ENCODE results near the gene POTEH.
"Not testable (repeated sequence)": the region's sequence is repeated elsewhere in the genome, so short reads cannot be mapped to it uniquely, and the experiment has no call there.

POTEH gene

GRCh38 chr22:15729209-15729917 is 39.5 kb downstream of the POTEH start:
- in situ Hi-C loops (cut with HindIII; ENCODE audit: low pct_ligation_motif_present, low pct_unique_long_range_greater_than_20kb, low sequenced_read_pairs); DNase-seq: not testable (repeated sequence)

GRCh38 chr22:15731023-15731422 is 41.2 kb downstream of the POTEH start:
- in situ Hi-C loops (cut with HindIII; ENCODE audit: low pct_ligation_motif_present, low pct_unique_long_range_greater_than_20kb, low sequenced_read_pairs); DNase-seq: not testable (repeated sequence)

GRCh38 chr22:15734411-15734810 is 44.6 kb downstream of the POTEH start:
- in situ Hi-C loops (cut with HindIII; ENCODE audit: low pct_ligation_motif_present, low pct_unique_long_range_greater_than_20kb, low sequenced_read_pairs): not testable (repeated sequence)

GRCh38 chr22:15738157-15738908 is 48.5 kb downstream of the POTEH start:
- DNase-seq; in situ Hi-C loops (cut with HindIII; ENCODE audit: low pct_ligation_motif_present, low pct_unique_long_range_greater_than_20kb, low sequenced_read_pairs): not testable (repeated sequence)

More at GRCh38 chr22:15734411-15734810, 44.6 kb downstream of the POTEH start:
- not testable (repeated sequence) for DNase-seq

- in situ Hi-C loops (cut with HindIII; ENCODE audit: low pct_ligation_motif_present, low pct_unique_long_range_greater_than_20kb, low sequenced_read_pairs): not testable (repeated sequence)
Observed at GRCh38 chr22:15738909-15739391, 49.1 kb downstream of the POTEH start.

GRCh38 chr22:15747636-15748323 is 58.0 kb downstream of the POTEH start:
- in situ Hi-C loops (cut with HindIII; ENCODE audit: low pct_ligation_motif_present, low pct_unique_long_range_greater_than_20kb, low sequenced_read_pairs); DNase-seq: not testable (repeated sequence)

More at GRCh38 chr22:15738909-15739391, 49.1 kb downstream of the POTEH start:
- not testable (repeated sequence) for DNase-seq

- DNase-seq; in situ Hi-C loops (cut with HindIII; ENCODE audit: low pct_ligation_motif_present, low pct_unique_long_range_greater_than_20kb, low sequenced_read_pairs): not testable (repeated sequence)
Observed at GRCh38 chr22:15749181-15749970, 59.5 kb downstream of the POTEH start.

DNA sequence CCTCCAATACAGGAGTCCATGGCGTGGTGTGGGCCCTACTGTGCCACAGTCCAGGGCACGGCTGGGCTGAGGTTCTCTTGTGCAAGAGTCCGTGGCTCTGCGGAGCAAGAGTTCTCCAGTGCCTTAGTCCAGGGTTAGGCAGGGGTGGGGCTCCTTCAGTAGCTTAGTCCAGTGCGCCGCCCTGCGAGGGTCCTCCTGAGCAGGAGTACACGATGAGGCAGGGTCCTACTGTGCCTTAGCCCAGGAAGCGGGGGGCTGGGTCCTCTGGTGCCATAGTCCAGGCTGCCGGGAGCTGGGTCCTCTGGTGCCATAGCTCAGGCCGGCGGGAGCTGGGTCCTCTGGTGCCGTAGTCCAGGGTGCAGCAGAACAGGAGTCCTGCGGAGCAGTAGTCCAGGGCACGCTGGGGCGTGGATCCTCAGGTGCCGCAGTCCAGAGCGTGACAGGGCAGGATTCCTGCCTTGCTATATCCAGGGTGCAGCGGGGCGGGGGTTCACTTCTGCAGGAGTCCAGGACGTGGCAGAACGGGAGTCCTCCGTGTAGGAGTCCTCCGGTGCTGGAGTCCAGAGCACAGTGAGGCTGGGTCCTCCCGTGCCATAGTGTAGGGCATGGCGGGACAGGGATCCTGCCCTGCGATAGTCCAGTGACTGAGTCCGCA is 69.7 kb downstream of the POTEH start:
- in situ Hi-C loops (cut with HindIII; ENCODE audit: low pct_ligation_motif_present, low pct_unique_long_range_greater_than_20kb, low sequenced_read_pairs); DNase-seq: not testable (repeated sequence)

GRCh38 chr22:15760388-15761150 is 70.7 kb downstream of the POTEH start:
- DNase-seq; in situ Hi-C loops (cut with HindIII; ENCODE audit: low pct_ligation_motif_present, low pct_unique_long_range_greater_than_20kb, low sequenced_read_pairs): not testable (repeated sequence)

DNA sequence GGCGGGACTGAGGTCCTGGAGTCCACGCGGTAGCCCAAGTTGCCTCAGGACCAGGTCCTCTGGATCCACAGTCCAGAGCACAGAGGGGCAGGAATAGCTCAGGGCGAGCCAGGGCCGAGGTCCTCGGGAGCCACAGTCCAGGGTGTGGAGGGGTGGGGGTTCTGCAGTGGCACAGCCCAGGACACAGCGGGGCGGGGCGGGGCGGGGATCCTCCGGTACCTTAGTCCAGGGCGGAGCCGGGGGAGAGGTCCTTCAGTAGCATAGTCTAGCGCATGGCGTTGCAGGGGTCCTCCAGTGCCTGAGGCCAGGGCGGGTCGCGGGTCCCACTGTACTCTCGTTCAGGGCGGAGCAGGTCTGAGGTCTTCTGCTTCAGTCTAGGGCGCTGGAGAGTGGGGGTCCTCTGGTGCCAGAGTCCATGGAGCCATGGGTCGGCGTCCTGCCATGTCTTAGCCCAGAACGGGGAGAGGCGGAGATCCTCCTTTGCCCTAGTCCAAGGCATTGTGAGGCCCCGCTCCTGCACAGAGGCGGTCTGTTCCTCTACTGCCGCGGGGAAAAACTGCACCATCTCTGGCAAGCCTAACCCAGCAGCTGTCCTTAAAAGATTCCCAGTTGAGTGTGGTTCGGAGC is 71.4 kb downstream of the POTEH start:
- DNase-seq; in situ Hi-C loops (cut with HindIII; ENCODE audit: low pct_ligation_motif_present, low pct_unique_long_range_greater_than_20kb, low sequenced_read_pairs): not testable (repeated sequence)

GRCh38 chr22:15763559-15763958 is 73.7 kb downstream of the POTEH start:
- in situ Hi-C loops (cut with HindIII; ENCODE audit: low pct_ligation_motif_present, low pct_unique_long_range_greater_than_20kb, low sequenced_read_pairs); DNase-seq: not testable (repeated sequence)

All from ACHN (cell line).